GM23338 (cell line): Measurements from ENCODE around the gene ADAMTS14. TPM values are rescaled to one million over a fixed set of nuclear protein-coding genes. Genes with fewer than 3 reads are reported as not detected.

Source experiments
- ATAC-seq: fragments of 200-7000 bp; cut with Tn5 transposase; 3 replicates; pipeline ENCODE4 v1.9.1; 2020
- DNase-seq: peaks from one replicate; pipeline ENCODE4 v3.0.0-alpha.2; 2015; ENCODE audit warnings: low spot score
- H2AFZ ChIP-seq: fragments of 200-600 bp; sonication (generic); 2 replicates; pipeline ENCODE4 v1.8.0; 2016; ENCODE audit warnings: antibody characterized with exemption, mild to moderate bottlenecking, moderate library complexity
- H3F3A ChIP-seq: fragments of 200-600 bp; sonication (generic); replicated peaks from 2 replicates; pipeline ENCODE4 v1.8.0; 2017; ENCODE audit warnings: antibody characterized with exemption, mixed run types, low read depth
- H3K27ac ChIP-seq: fragments of 200-600 bp; sonication (generic); 2 replicates; pipeline ENCODE4 v1.6.1; 2016; ENCODE audit warnings: low read depth
- H3K27me3 ChIP-seq: fragments of 200-600 bp; sonication (generic); 2 replicates; pipeline ENCODE4 v1.8.0; 2016; ENCODE audit warnings: mild to moderate bottlenecking, mixed run types, moderate library complexity; ENCODE audit not compliant: insufficient read depth
- H3K36me3 ChIP-seq: fragments of 200-600 bp; sonication (generic); 2 replicates; pipeline ENCODE4 v1.8.0; 2016; ENCODE audit warnings: mild to moderate bottlenecking; ENCODE audit not compliant: insufficient read depth
- H3K4me1 ChIP-seq: fragments of 200-600 bp; sonication (generic); 2 replicates; pipeline ENCODE4 v1.8.0; 2016; ENCODE audit warnings: mild to moderate bottlenecking, moderate library complexity; ENCODE audit not compliant: insufficient read depth
- H3K4me2 ChIP-seq: fragments of 200-600 bp; sonication (generic); 2 replicates; pipeline ENCODE4 v1.7.1; 2017; ENCODE audit warnings: mixed run types
- H3K4me3 ChIP-seq: fragments of 200-600 bp; sonication (generic); 2 replicates; pipeline ENCODE4 v1.6.1; 2016; ENCODE audit warnings: mixed run types
- H3K79me2 ChIP-seq: fragments of 200-600 bp; sonication (generic); replicated peaks from 2 replicates; pipeline ENCODE4 v1.8.0; 2017; ENCODE audit warnings: mild to moderate bottlenecking; ENCODE audit not compliant: insufficient read depth
- H3K9me2 ChIP-seq: fragments of 200-600 bp; sonication (generic); 2 replicates; pipeline ENCODE4 v1.8.0; 2017; ENCODE audit not compliant: insufficient read depth
- H4K20me1 ChIP-seq: fragments of 200-600 bp; sonication (generic); replicated peaks from 2 replicates; pipeline ENCODE4 v1.8.0; 2017; ENCODE audit warnings: mild to moderate bottlenecking; ENCODE audit not compliant: insufficient read depth
- H3K27ac Mint-ChIP-seq: 2 replicates; pipeline ENCODE4 v1.8.0; 2020; ENCODE audit warnings: inconsistent platforms, mild to moderate bottlenecking, moderate library complexity, mixed read lengths
- H3K27me3 Mint-ChIP-seq: 3 replicates; pipeline ENCODE4 v1.8.0; 2022; ENCODE audit warnings: low read depth, mild to moderate bottlenecking, moderate library complexity, mixed read lengths, inconsistent platforms; ENCODE audit not compliant: insufficient read depth, poor library complexity
- H3K36me3 Mint-ChIP-seq: 3 replicates; pipeline ENCODE4 v1.8.0; 2021; ENCODE audit warnings: low read depth, mild to moderate bottlenecking, inconsistent platforms, moderate library complexity, mixed read lengths
- H3K4me1 Mint-ChIP-seq: 3 replicates; pipeline ENCODE4 v1.8.0; 2020; ENCODE audit warnings: mild to moderate bottlenecking, inconsistent platforms, mixed read lengths
- H3K4me3 Mint-ChIP-seq: 3 replicates; pipeline ENCODE4 v1.8.0; 2021; ENCODE audit warnings: moderate library complexity, mild to moderate bottlenecking, inconsistent platforms, mixed read lengths
- H3K9me3 Mint-ChIP-seq: 3 replicates; pipeline ENCODE4 v1.8.0; 2020; ENCODE audit warnings: moderate library complexity, mild to moderate bottlenecking, inconsistent platforms, mixed read lengths
- CREB1 ChIP-seq: fragments of 250-450 bp; sonication (Bioruptor Pico); IDR thresholded peaks from 2 replicates; pipeline ENCODE4 v1.5.0; 2020; ENCODE audit warnings: low read depth, mild to moderate bottlenecking, moderate library complexity
- EZH2 ChIP-seq: fragments of 200-600 bp; sonication (generic); IDR thresholded peaks from one replicate; pipeline ENCODE4 v1.8.0; 2017; ENCODE audit warnings: antibody characterized with exemption, mild to moderate bottlenecking, low read depth; ENCODE audit not compliant: unreplicated experiment
- EZH2phosphoT487 ChIP-seq: fragments of 200-600 bp; sonication (generic); IDR thresholded peaks from one replicate; pipeline ENCODE4 v1.8.1; 2018; ENCODE audit warnings: antibody characterized with exemption; ENCODE audit not compliant: unreplicated experiment
- JUNB ChIP-seq: IDR thresholded peaks from one replicate; pipeline ENCODE4 v1.6.1; 2016; ENCODE audit warnings: antibody characterized with exemption; ENCODE audit not compliant: unreplicated experiment
- NANOG ChIP-seq: IDR thresholded peaks from 2 replicates; pipeline ENCODE4 v1.6.1; 2016; ENCODE audit warnings: antibody characterized with exemption, borderline replicate concordance
- POLR2AphosphoS5 ChIP-seq: IDR thresholded peaks from 2 replicates; pipeline ENCODE4 v1.6.1; 2016; ENCODE audit warnings: antibody characterized with exemption, low read depth
- STAT1 ChIP-seq: IDR thresholded peaks from one replicate; pipeline ENCODE4 v1.6.1; 2016; ENCODE audit warnings: antibody characterized with exemption; ENCODE audit not compliant: unreplicated experiment
- ZNF114 ChIP-seq: fragments of 250-450 bp; sonication (Bioruptor Pico); IDR thresholded peaks from 2 replicates; pipeline ENCODE4 v1.5.0; 2020; ENCODE audit warnings: mild to moderate bottlenecking, moderate library complexity
- ZNF331 ChIP-seq: fragments of 250-450 bp; sonication (Bioruptor Pico); IDR thresholded peaks from 2 replicates; pipeline ENCODE4 v1.5.0; 2020; ENCODE audit warnings: low read depth, mild to moderate bottlenecking, moderate library complexity
- polyA plus RNA-seq: library from polyadenylated mRNA; unstranded; fragments of >200 nt; fragmentation: Nextera tagmentation; extraction: Ambion mirVana; gene quantifications from 2 replicates; pipeline ENCODE4 v1.2.1, GENCODE V29; 2016
- total RNA-seq: library from RNA; depleted of rRNA; stranded (reverse); fragments of >200 nt; shearing (Covaris generic); gene quantifications from 2 replicates; pipeline ENCODE4 v1.2.3, GENCODE V29; 2014
- TF ChIP-seq, protein P1 (sequence below): IDR thresholded peaks from 2 replicates; pipeline ENCODE4 v1.6.1; 2016; ENCODE audit warnings: antibody characterized with exemption
- TF ChIP-seq, protein P2 (sequence below): fragments of 250-450 bp; sonication (Bioruptor Pico); IDR thresholded peaks from 2 replicates; pipeline ENCODE4 v1.5.0; 2020; ENCODE audit warnings: mild to moderate bottlenecking, moderate library complexity
- TF ChIP-seq, protein P3 (sequence below): IDR thresholded peaks from one replicate; pipeline ENCODE4 v1.6.1; 2018; ENCODE audit warnings: antibody characterized with exemption; ENCODE audit not compliant: unreplicated experiment
- TF ChIP-seq, protein P4 (sequence below), 2 experiments: fragments of 200-600 bp in 1 of 2; sonication (generic) in 1 of 2; conservative IDR thresholded peaks; 2 replicates each; pipeline versions ENCODE4 v1.5.1 to v1.6.1; 2016 to 2017; ENCODE audit warnings: antibody characterized with exemption in 2 of 2, low read depth in 2 of 2, mild to moderate bottlenecking in 2 of 2, moderate library complexity in 1 of 2

The ADAMTS14 gene
- total and polyA plus RNA-seq, 2 experiments from 2014 or later: 1.9 to 2.1 TPM

DNA sequence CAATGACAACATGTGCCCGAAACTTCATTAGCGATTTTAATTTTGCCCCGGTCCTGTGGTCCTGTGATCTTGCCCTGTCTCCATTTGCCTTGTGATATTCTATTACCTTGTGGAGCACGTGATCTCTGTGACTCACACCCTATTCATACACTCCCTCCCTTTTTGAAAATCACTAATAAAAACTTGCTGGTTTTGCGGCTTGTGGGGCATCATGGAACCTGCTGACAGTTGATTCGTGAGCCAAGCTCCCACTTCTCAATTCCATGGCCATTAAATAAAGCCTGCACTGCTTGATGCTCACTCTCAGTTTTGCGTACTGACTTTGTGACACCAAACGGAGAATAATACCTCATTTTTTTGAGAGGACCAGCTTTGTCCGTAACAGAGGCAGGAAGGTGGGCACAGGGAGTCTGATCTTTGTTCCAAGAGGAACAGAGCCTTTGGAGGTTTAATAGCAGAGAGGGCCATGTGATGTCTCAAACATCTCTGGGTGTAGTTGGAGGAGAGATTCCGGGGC, 3.8 kb upstream of the ADAMTS14 start:
- ATAC-seq: no peak
- TF ChIP-seq JUNB (no peak), EZH2 (no peak), ZNF114 (CRISPR knock-in tag) (no peak), STAT1 (no peak), POLR2AphosphoS5 (no peak), EZH2phosphoT487 (no peak), CREB1 (CRISPR knock-in tag) (no peak), ZNF331 (CRISPR knock-in tag) (no peak), NANOG (no peak)
- TF ChIP-seq, protein P1, sequence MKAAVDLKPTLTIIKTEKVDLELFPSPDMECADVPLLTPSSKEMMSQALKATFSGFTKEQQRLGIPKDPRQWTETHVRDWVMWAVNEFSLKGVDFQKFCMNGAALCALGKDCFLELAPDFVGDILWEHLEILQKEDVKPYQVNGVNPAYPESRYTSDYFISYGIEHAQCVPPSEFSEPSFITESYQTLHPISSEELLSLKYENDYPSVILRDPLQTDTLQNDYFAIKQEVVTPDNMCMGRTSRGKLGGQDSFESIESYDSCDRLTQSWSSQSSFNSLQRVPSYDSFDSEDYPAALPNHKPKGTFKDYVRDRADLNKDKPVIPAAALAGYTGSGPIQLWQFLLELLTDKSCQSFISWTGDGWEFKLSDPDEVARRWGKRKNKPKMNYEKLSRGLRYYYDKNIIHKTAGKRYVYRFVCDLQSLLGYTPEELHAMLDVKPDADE: no peak
- TF ChIP-seq, protein P2, sequence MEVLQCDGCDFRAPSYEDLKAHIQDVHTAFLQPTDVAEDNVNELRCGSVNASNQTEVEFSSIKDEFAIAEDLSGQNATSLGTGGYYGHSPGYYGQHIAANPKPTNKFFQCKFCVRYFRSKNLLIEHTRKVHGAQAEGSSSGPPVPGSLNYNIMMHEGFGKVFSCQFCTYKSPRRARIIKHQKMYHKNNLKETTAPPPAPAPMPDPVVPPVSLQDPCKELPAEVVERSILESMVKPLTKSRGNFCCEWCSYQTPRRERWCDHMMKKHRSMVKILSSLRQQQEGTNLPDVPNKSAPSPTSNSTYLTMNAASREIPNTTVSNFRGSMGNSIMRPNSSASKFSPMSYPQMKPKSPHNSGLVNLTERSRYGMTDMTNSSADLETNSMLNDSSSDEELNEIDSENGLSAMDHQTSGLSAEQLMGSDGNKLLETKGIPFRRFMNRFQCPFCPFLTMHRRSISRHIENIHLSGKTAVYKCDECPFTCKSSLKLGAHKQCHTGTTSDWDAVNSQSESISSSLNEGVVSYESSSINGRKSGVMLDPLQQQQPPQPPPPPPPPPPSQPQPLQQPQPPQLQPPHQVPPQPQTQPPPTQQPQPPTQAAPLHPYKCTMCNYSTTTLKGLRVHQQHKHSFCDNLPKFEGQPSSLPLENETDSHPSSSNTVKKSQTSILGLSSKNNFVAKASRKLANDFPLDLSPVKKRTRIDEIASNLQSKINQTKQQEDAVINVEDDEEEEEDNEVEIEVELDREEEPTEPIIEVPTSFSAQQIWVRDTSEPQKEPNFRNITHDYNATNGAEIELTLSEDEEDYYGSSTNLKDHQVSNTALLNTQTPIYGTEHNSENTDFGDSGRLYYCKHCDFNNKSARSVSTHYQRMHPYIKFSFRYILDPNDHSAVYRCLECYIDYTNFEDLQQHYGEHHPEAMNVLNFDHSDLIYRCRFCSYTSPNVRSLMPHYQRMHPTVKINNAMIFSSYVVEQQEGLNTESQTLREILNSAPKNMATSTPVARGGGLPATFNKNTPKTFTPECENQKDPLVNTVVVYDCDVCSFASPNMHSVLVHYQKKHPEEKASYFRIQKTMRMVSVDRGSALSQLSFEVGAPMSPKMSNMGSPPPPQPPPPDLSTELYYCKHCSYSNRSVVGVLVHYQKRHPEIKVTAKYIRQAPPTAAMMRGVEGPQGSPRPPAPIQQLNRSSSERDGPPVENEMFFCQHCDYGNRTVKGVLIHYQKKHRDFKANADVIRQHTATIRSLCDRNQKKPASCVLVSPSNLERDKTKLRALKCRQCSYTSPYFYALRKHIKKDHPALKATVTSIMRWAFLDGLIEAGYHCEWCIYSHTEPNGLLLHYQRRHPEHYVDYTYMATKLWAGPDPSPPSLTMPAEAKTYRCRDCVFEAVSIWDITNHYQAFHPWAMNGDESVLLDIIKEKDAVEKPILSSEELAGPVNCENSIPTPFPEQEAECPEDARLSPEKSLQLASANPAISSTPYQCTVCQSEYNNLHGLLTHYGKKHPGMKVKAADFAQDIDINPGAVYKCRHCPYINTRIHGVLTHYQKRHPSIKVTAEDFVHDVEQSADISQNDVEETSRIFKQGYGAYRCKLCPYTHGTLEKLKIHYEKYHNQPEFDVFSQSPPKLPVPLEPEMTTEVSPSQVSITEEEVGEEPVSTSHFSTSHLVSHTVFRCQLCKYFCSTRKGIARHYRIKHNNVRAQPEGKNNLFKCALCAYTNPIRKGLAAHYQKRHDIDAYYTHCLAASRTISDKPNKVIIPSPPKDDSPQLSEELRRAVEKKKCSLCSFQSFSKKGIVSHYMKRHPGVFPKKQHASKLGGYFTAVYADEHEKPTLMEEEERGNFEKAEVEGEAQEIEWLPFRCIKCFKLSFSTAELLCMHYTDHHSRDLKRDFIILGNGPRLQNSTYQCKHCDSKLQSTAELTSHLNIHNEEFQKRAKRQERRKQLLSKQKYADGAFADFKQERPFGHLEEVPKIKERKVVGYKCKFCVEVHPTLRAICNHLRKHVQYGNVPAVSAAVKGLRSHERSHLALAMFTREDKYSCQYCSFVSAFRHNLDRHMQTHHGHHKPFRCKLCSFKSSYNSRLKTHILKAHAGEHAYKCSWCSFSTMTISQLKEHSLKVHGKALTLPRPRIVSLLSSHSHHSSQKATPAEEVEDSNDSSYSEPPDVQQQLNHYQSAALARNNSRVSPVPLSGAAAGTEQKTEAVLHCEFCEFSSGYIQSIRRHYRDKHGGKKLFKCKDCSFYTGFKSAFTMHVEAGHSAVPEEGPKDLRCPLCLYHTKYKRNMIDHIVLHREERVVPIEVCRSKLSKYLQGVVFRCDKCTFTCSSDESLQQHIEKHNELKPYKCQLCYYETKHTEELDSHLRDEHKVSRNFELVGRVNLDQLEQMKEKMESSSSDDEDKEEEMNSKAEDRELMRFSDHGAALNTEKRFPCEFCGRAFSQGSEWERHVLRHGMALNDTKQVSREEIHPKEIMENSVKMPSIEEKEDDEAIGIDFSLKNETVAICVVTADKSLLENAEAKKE: no peak
- TF ChIP-seq, protein P3, sequence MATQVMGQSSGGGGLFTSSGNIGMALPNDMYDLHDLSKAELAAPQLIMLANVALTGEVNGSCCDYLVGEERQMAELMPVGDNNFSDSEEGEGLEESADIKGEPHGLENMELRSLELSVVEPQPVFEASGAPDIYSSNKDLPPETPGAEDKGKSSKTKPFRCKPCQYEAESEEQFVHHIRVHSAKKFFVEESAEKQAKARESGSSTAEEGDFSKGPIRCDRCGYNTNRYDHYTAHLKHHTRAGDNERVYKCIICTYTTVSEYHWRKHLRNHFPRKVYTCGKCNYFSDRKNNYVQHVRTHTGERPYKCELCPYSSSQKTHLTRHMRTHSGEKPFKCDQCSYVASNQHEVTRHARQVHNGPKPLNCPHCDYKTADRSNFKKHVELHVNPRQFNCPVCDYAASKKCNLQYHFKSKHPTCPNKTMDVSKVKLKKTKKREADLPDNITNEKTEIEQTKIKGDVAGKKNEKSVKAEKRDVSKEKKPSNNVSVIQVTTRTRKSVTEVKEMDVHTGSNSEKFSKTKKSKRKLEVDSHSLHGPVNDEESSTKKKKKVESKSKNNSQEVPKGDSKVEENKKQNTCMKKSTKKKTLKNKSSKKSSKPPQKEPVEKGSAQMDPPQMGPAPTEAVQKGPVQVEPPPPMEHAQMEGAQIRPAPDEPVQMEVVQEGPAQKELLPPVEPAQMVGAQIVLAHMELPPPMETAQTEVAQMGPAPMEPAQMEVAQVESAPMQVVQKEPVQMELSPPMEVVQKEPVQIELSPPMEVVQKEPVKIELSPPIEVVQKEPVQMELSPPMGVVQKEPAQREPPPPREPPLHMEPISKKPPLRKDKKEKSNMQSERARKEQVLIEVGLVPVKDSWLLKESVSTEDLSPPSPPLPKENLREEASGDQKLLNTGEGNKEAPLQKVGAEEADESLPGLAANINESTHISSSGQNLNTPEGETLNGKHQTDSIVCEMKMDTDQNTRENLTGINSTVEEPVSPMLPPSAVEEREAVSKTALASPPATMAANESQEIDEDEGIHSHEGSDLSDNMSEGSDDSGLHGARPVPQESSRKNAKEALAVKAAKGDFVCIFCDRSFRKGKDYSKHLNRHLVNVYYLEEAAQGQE: no peak
- TF ChIP-seq, protein P4, sequence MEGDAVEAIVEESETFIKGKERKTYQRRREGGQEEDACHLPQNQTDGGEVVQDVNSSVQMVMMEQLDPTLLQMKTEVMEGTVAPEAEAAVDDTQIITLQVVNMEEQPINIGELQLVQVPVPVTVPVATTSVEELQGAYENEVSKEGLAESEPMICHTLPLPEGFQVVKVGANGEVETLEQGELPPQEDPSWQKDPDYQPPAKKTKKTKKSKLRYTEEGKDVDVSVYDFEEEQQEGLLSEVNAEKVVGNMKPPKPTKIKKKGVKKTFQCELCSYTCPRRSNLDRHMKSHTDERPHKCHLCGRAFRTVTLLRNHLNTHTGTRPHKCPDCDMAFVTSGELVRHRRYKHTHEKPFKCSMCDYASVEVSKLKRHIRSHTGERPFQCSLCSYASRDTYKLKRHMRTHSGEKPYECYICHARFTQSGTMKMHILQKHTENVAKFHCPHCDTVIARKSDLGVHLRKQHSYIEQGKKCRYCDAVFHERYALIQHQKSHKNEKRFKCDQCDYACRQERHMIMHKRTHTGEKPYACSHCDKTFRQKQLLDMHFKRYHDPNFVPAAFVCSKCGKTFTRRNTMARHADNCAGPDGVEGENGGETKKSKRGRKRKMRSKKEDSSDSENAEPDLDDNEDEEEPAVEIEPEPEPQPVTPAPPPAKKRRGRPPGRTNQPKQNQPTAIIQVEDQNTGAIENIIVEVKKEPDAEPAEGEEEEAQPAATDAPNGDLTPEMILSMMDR (conservative IDR thresholded peaks at IDR 0.05; ENCODE audit: low read depth in 2 of 2): no peak
- Histone ChIP-seq H3K36me3 (0 out of 2 replicates have a peak, but pooled peaks cover 5% of the 10 kb centered on the region), H4K20me1 (no peaks in the 10 kb centered on the region), H3K9me2 (no peaks in the 10 kb centered on the region), H3K79me2 (no peaks in the 10 kb centered on the region), H3K27ac (no peak overlapping the region), H3K4me1 (peaks cover 5% of the 10 kb centered on the region; the same call in 1 of the 2 replicates), H3F3A (peaks cover 11% of the 10 kb centered on the region; the same call in 1 of the 2 replicates), H2AFZ (no peak overlapping the region), H3K4me3 (no peak overlapping the region), H3K27me3 (peaks cover 19% of the 10 kb centered on the region), H3K4me2 (no peak overlapping the region)
- Mint-ChIP-seq H3K4me3 (no peak overlapping the region), H3K9me3 (peaks cover 23% of the 10 kb centered on the region), H3K27me3 (peaks cover 31% of the 10 kb centered on the region), H3K4me1 (peaks cover 9% of the 10 kb centered on the region), H3K27ac (no peak overlapping the region), H3K36me3 (peaks cover 13% of the 10 kb centered on the region; the same call in 2 of the 3 replicates)
- no peak for DNase-seq
